Urinary bladder (tissue), 4 donors: ENCODE results near the gene TMEM239. TPM values are rescaled to one million over a fixed set of nuclear protein-coding genes. Genes with fewer than 3 reads are reported as not detected.
"Not testable (repeated sequence)": the region's sequence is repeated elsewhere in the genome, so short reads cannot be mapped to it uniquely, and the experiment has no call there.

Source experiments
- DNase-seq: peaks from one replicate; pipeline ENCODE4 v3.0.0-alpha.2; 2015; ENCODE audit errors: extremely low spot score
- H3K27ac ChIP-seq: one replicate; pipeline ENCODE4 v1.5.1; 2013; ENCODE audit warnings: low read depth, mild to moderate bottlenecking, moderate library complexity
- H3K36me3 ChIP-seq: one replicate; pipeline ENCODE4 v1.6.1; 2013; ENCODE audit warnings: mild to moderate bottlenecking, moderate library complexity; ENCODE audit not compliant: insufficient read depth
- H3K4me1 ChIP-seq: one replicate; pipeline ENCODE4 v1.6.1; 2013; ENCODE audit warnings: mild to moderate bottlenecking, moderate library complexity; ENCODE audit not compliant: insufficient read depth
- H3K4me3 ChIP-seq: one replicate; pipeline ENCODE4 v1.5.1; 2013; ENCODE audit warnings: low read depth, low read length
- WGBS: extraction: QIAGEN DNeasy Blood & Tissue Kit; methylation state at CpG from one replicate; pipeline ENCODE4 v1.1.7; 2013; 5-methylcytosine and 5-hydroxymethylcytosine counted together
- polyA plus RNA-seq: library from polyadenylated mRNA; stranded (reverse); fragments of 200-250 nt; gene quantifications from one replicate; pipeline ENCODE4 v1.2.3, GENCODE V29; 2013
- total RNA-seq: library from RNA; depleted of rRNA; stranded (reverse); fragments of >200 nt; gene quantifications from one replicate; pipeline ENCODE4 v1.2.3, GENCODE V29; 2014
- donor health status: healthy with polysubstance abuse.
- donor health status: healthy.

Gene TMEM239
- not detected for total RNA-seq
- polyA plus RNA-seq, result not detected

- 81% methylated on average over 10 of the region's 10 CpGs for WGBS
- no peak within 1 kb of the TSS for H3K4me3 ChIP-seq
- DNase-seq, result no peak
- no peaks in the 10 kb centered on the region for H3K36me3 ChIP-seq
- no peaks in the 10 kb centered on the region for H3K4me1 ChIP-seq
- H3K27ac ChIP-seq, result no peak within 1 kb of the TSS
Observed at GRCh38 chr20:2816030-2816582, at the start of gene TMEM239. Gene TMEM239, plus strand, starts transcription at chr20:2816364. Its CDS starts 191 bp downstream, at chr20:2816555.

- no peaks in the 10 kb centered on the region for H3K4me1 ChIP-seq
- H3K27ac ChIP-seq, result no peak overlapping the region
- peak; percentile 50 for DNase-seq
- H3K36me3 ChIP-seq, result no peaks in the 10 kb centered on the region
- H3K4me3 ChIP-seq, result no peak overlapping the region
- WGBS, result 18% methylated on average over 15 of the region's 15 CpGs
Observed at GRCh38 chr20:2767768-2768631, 48.2 kb upstream of the TMEM239 start.

- H3K4me1 ChIP-seq, result no peaks in the 10 kb centered on the region
- no peaks in the 10 kb centered on the region for H3K36me3 ChIP-seq
- no peak for DNase-seq
- no peak overlapping the region for H3K4me3 ChIP-seq
- WGBS, result 67% methylated on average over 5 of the region's 5 CpGs
- H3K27ac ChIP-seq, result no peak overlapping the region
Observed at GRCh38 chr20:2768632-2769015, 47.5 kb upstream of the TMEM239 start.

GRCh38 chr20:2770091-2770490, 46.1 kb upstream of the TMEM239 start:
- 95% methylated on average over 12 of the region's 12 CpGs for WGBS

GRCh38 chr20:2771631-2772080, 44.5 kb upstream of the TMEM239 start:
- WGBS, result 45% methylated on average over 12 of the region's 12 CpGs
- Histone ChIP-seq H3K27ac (no peak overlapping the region), H3K36me3 (no peaks in the 10 kb centered on the region), H3K4me1 (no peaks in the 10 kb centered on the region), H3K4me3 (no peak overlapping the region)
- DNase-seq, result no peak

More at GRCh38 chr20:2770091-2770490, 46.1 kb upstream of the TMEM239 start:
- not testable (repeated sequence) for H3K4me1 ChIP-seq, H3K36me3 ChIP-seq, H3K4me3 ChIP-seq, H3K27ac ChIP-seq, DNase-seq

GRCh38 chr20:2773812-2774211, 42.4 kb upstream of the TMEM239 start:
- no peaks in the 10 kb centered on the region for H3K4me1 ChIP-seq
- H3K36me3 ChIP-seq, result no peaks in the 10 kb centered on the region
- no peak overlapping the region for H3K27ac ChIP-seq
- DNase-seq, result no peak
- H3K4me3 ChIP-seq, result no peak overlapping the region
- WGBS, result 89% methylated on average over 9 of the region's 9 CpGs

GRCh38 chr20:2775139-2775538, 41.0 kb upstream of the TMEM239 start:
- H3K36me3 ChIP-seq, result no peaks in the 10 kb centered on the region
- no peak for DNase-seq
- 82% methylated on average over 3 of the region's 3 CpGs for WGBS
- no peak overlapping the region for H3K4me3 ChIP-seq
- no peak overlapping the region for H3K27ac ChIP-seq
- no peaks in the 10 kb centered on the region for H3K4me1 ChIP-seq

GRCh38 chr20:2778602-2779321, 37.4 kb upstream of the TMEM239 start:
- H3K4me1 ChIP-seq, result no peaks in the 10 kb centered on the region
- H3K27ac ChIP-seq, result no peak overlapping the region
- no peak for DNase-seq
- H3K4me3 ChIP-seq, result no peak overlapping the region
- WGBS, result 83% methylated on average over 10 of the region's 10 CpGs
- no peaks in the 10 kb centered on the region for H3K36me3 ChIP-seq

GRCh38 chr20:2780948-2781347, 35.2 kb upstream of the TMEM239 start:
- H3K4me3 ChIP-seq, result no peak overlapping the region
- H3K36me3 ChIP-seq, result no peaks in the 10 kb centered on the region
- no peaks in the 10 kb centered on the region for H3K4me1 ChIP-seq
- H3K27ac ChIP-seq, result no peak overlapping the region
- no peak for DNase-seq
- WGBS, result 29% methylated on average over 3 of the region's 3 CpGs

GRCh38 chr20:2783908-2784566, 32.1 kb upstream of the TMEM239 start:
- WGBS, result 84% methylated on average over 6 of the region's 6 CpGs
- no peak for DNase-seq
- no peak overlapping the region for H3K4me3 ChIP-seq
- no peak overlapping the region for H3K27ac ChIP-seq
- H3K4me1 ChIP-seq, result no peaks in the 10 kb centered on the region
- no peaks in the 10 kb centered on the region for H3K36me3 ChIP-seq

- DNase-seq, result no peak
- H3K4me1 ChIP-seq, result no peaks in the 10 kb centered on the region
- WGBS, result 90% methylated on average over 6 of the region's 6 CpGs
- no peak overlapping the region for H3K27ac ChIP-seq
- no peak overlapping the region for H3K4me3 ChIP-seq
- no peaks in the 10 kb centered on the region for H3K36me3 ChIP-seq
Observed at GRCh38 chr20:2793471-2793870, 22.7 kb upstream of the TMEM239 start.

- WGBS, result 87% methylated on average over 23 of the region's 23 CpGs
- no peak for DNase-seq
- no peaks in the 10 kb centered on the region for H3K4me1 ChIP-seq
- H3K36me3 ChIP-seq, result no peaks in the 10 kb centered on the region
- no peak overlapping the region for H3K4me3 ChIP-seq
- H3K27ac ChIP-seq, result no peak overlapping the region
Observed at GRCh38 chr20:2794202-2794748, 21.9 kb upstream of the TMEM239 start.

GRCh38 chr20:2794866-2795447, 21.2 kb upstream of the TMEM239 start:
- no peaks in the 10 kb centered on the region for H3K36me3 ChIP-seq
- no peak overlapping the region for H3K27ac ChIP-seq
- WGBS, result 83% methylated on average over 11 of the region's 11 CpGs
- H3K4me3 ChIP-seq, result no peak overlapping the region
- no peak for DNase-seq
- H3K4me1 ChIP-seq, result no peaks in the 10 kb centered on the region
